ENCODE data around the gene ADAMTS19. TPM values are rescaled to one million over a fixed set of nuclear protein-coding genes. Genes with fewer than 3 reads are reported as not detected.

Gene ADAMTS19
- total and polyA plus RNA-seq, 9 donors, result 0.18 to 23.5 (median 2.2) TPM

DNA sequence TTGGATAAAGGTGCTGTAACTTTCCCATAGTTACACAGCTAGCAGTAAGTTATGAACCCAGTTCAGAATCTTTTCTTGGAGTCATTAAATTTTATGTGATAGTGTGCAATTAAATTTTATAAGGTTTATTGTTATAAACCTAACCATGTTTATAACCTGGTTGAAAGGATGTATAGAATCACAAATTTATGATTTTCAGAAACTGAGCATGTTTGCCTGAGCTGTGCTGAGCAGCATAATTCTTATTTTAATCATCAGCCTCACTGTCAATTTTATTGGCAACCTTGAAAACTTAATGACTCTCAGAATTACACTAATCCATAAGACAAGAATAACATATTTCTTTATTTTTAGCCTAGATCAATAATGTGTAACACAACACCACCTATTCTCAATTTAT, 46.9 kb downstream of the ADAMTS19 start:
- no peaks in the 10 kb centered on the region for H3K27me3 ChIP-seq
- intact Hi-C loops (cut with DNase I), result no loop called here
- H3K4me1 ChIP-seq (ENCODE audit: insufficient read depth), result no peaks in the 10 kb centered on the region
- DNase-seq, result no peak
- H3K36me3 ChIP-seq, result no peaks in the 10 kb centered on the region
- no peak overlapping the region for H3K4me3 ChIP-seq
- no peaks in the 10 kb centered on the region for H3K9me3 ChIP-seq
- no peak overlapping the region for H3K27ac ChIP-seq
- TF ChIP-seq POLR2A (IDR thresholded peaks at IDR 0.05) (no peak), EP300 (IDR thresholded peaks at IDR 0.05) (no peak)
- TF ChIP-seq, protein P1, sequence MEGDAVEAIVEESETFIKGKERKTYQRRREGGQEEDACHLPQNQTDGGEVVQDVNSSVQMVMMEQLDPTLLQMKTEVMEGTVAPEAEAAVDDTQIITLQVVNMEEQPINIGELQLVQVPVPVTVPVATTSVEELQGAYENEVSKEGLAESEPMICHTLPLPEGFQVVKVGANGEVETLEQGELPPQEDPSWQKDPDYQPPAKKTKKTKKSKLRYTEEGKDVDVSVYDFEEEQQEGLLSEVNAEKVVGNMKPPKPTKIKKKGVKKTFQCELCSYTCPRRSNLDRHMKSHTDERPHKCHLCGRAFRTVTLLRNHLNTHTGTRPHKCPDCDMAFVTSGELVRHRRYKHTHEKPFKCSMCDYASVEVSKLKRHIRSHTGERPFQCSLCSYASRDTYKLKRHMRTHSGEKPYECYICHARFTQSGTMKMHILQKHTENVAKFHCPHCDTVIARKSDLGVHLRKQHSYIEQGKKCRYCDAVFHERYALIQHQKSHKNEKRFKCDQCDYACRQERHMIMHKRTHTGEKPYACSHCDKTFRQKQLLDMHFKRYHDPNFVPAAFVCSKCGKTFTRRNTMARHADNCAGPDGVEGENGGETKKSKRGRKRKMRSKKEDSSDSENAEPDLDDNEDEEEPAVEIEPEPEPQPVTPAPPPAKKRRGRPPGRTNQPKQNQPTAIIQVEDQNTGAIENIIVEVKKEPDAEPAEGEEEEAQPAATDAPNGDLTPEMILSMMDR (IDR thresholded peaks at IDR 0.05), result no peak

DNA sequence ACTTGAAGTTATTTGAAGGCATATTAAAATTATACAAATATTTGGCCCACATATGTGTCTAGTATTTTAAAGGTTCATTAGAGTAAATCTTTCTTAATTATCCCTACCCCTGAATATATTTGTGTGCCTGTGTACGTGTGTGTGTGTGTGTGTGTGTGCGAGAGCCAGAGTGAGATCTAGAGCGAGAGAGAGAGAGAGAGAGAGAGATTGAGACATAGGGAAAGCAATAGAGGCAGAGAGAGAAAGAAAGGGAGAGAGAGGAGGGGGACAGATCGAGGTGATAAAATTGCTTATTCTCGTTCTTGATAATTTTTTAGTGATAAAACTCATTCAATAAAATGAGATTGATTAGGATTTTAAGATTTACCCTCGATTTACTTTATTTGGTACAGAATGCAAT, 47.4 kb downstream of the ADAMTS19 start:
- Histone ChIP-seq H3K27me3 (no peaks in the 10 kb centered on the region), H3K36me3 (no peaks in the 10 kb centered on the region), H3K9me3 (no peaks in the 10 kb centered on the region), H3K27ac (no peak overlapping the region), H3K4me3 (no peak overlapping the region), H3K4me1 (ENCODE audit: insufficient read depth) (no peaks in the 10 kb centered on the region)
- TF ChIP-seq EP300 (IDR thresholded peaks at IDR 0.05), result no peak
- TF ChIP-seq, protein P1 (IDR thresholded peaks at IDR 0.05), result no peak
- TF ChIP-seq POLR2A (IDR thresholded peaks at IDR 0.05), result no peak
- no peak for DNase-seq
- intact Hi-C loops (cut with DNase I), result no loop called here
- 83 to 84% (median 84%) methylated on average over 6 of the region's 6 CpGs for WGBS, 3 donors

DNA sequence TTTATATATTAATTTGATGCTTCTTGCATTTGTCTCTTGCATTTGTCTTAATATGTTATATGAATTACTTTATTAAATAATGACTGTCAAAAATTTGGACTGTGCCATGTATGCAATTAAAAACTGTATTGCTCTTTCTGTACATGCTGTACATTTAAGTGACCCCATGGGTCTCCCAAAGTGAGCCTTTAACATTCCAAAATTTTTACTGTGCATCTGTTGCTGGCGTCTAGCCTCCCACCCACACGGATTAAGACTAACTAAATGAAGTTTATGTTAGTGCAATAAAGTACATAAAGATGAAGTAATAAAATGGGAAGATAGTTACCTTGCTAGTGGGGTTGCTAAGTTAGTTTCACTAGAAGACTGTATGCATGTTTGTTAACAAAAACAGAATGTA, 48.5 kb downstream of the ADAMTS19 start:
- no peaks in the 10 kb centered on the region for H3K4me1 ChIP-seq (ENCODE audit: insufficient read depth)
- intact Hi-C loops (cut with DNase I), result no loop called here
- WGBS, 3 donors, result 52 to 72% (median 53%) methylated on average over 2 of the region's 2 CpGs
- DNase-seq, result no peak
- H3K36me3 ChIP-seq, result no peaks in the 10 kb centered on the region
- H3K27me3 ChIP-seq, result no peaks in the 10 kb centered on the region
- no peak overlapping the region for H3K27ac ChIP-seq
- H3K9me3 ChIP-seq, result no peaks in the 10 kb centered on the region
- TF ChIP-seq, protein P1 (IDR thresholded peaks at IDR 0.05), result no peak
- TF ChIP-seq EP300 (IDR thresholded peaks at IDR 0.05) (no peak), POLR2A (IDR thresholded peaks at IDR 0.05) (no peak)
- no peak overlapping the region for H3K4me3 ChIP-seq

DNA sequence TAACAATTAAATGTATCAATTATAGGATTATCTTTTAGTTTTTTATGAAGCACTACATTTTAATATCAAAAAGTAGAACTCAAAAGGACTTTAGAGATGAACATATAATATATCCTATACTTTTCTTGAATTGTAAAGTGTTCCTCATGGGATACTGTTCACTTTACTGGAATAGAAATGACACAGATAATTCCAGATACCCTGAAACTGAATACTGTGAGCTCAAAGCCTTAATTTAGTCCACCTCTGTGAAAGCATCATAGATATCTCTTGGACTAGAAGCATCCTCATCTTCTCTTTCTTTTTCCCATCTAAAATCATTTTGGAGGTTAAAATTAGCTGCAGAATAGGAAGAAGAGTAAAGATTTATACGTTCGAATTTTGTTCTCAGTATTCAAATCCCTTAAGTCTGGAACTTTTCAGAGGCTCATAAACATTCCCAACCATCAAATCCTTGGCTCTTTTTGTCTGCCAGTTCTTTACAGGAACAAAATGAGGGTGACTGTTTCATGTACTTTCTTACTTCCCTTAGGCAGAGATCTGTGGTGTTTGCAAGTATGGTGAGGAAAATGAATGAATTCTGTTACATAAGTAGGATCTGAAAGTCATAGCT, 49.4 kb downstream of the ADAMTS19 start:
- no peaks in the 10 kb centered on the region for H3K36me3 ChIP-seq
- no peaks in the 10 kb centered on the region for H3K9me3 ChIP-seq
- no peak overlapping the region for H3K27ac ChIP-seq
- intact Hi-C loops (cut with DNase I), result no loop called here
- H3K4me1 ChIP-seq (ENCODE audit: insufficient read depth), result no peaks in the 10 kb centered on the region
- 67 to 86% (median 83%) methylated on average over 2 of the region's 2 CpGs for WGBS, 3 donors
- TF ChIP-seq POLR2A (IDR thresholded peaks at IDR 0.05) (no peak), EP300 (IDR thresholded peaks at IDR 0.05) (no peak)
- TF ChIP-seq, protein P1 (IDR thresholded peaks at IDR 0.05), result no peak
- H3K27me3 ChIP-seq, result no peaks in the 10 kb centered on the region
- DNase-seq, result no peak
- no peak overlapping the region for H3K4me3 ChIP-seq

All from ovary (tissue), 9 donors.